Esophagus mucosa (tissue), 1 donor: ENCODE measurements around the gene GNG11. TPM values are rescaled to one million over a fixed set of nuclear protein-coding genes. Genes with fewer than 3 reads are reported as not detected.

Experiments
- ATAC-seq: fragments of 200-7000 bp; cut with Tn5 transposase; one replicate; pipeline ENCODE4 v1.9.1; 2020
- total RNA-seq: library from RNA; stranded (reverse); gene quantifications from one replicate; pipeline ENCODE4 v1.2.4, GENCODE V29; 2023
- donor health status: DM: yes; HTN: yes; CAD: no.

GNG11 gene
- total RNA-seq, 1 donor from 2014 or later, result 1.4 TPM

DNA sequence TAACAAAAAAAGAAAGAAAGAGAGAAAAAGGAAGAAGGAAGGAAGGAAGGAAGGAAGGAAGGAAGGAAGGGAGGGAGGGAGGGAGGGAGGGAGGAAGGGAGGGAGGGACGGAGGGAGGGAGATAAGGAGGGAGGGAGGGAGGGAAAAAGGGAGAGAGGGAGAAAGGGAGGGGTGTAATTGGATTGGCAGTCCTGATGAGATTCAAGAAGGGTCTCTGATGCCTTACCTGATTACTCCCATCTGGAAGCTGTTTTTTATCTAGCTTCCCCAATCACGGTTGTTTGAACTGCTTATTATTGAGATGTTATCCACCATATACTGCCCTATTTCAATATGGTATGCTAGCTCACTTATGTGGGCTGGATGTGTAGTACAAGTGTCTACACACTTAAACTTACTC is 27.3 kb downstream of the GNG11 start:
- ATAC-seq, result no peak

DNA sequence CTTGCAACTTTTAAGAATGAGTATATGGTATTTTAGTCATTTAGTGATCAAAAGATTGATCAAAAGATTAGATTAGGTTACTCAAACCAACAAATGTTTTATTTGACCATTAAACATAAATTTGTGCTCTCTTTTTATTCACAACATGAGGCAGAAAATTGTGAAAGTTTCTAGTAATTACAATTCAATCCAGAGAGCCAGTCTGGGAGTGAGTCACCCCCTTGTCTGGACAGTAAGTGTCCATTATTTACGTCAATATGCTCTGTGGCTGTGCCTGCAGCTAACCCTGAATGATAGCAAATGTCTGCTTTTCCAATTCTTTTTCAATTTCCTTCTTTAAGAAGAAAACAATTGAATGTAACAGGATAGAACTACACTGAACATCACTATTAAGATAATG is 27.9 kb downstream of the GNG11 start:
- ATAC-seq, result no peak

DNA sequence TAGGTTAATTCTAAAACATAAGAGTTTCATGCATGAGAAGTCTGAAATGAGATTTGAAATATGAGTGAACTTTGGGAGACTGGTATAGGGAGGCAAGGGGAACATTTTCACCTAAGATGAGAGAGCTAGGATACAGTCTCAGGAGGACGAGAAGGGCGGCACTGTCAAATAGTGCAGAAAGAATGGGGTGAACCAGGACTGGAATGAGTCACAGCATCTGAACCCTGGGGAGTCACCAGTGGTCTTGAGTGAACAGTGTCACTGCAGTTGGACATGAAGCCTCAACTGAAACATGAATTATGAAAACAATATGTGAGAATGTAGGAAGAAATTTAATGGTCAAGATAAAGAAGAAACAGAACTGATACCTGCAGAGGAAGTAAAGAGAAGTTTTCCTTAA is 33.8 kb downstream of the GNG11 start:
- ATAC-seq, result no peak

DNA sequence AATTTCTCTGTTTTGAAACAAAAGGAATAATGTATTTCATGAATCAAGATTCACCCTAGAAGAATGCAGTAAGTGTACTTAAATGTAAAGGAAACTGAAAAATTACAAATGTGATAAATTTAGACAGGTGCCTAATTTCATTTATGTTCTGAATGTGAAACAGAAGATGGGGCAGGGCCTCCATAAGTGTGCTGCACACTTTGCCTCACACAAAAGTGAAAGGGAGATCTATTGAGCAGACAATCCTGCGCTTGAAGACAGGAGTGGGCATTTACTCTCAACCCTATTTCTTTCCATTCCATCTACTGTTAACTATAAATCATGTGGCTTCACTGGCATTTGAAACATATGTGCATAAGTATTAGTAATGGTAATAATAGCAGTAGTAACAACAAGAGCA is 36.2 kb downstream of the GNG11 start:
- ATAC-seq, result no peak

DNA sequence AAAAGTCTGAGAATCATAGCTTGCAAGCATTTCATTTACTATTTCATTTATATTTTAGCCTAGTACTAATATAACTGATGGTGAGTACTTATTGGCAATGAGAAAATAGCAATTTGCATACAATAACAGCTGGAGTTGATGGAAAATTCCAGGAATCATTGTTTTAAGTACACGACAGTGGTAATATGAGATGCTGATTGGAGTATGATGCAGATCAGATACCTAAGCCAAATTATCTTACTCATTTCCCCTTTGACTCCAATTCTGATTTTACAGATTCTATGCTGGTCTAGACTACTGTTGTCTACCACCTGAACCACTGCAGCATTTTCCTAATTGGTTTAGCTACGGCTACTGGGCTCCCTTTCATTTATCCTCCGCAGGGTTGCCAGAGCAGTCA is 36.7 kb downstream of the GNG11 start:
- no peak for ATAC-seq

DNA sequence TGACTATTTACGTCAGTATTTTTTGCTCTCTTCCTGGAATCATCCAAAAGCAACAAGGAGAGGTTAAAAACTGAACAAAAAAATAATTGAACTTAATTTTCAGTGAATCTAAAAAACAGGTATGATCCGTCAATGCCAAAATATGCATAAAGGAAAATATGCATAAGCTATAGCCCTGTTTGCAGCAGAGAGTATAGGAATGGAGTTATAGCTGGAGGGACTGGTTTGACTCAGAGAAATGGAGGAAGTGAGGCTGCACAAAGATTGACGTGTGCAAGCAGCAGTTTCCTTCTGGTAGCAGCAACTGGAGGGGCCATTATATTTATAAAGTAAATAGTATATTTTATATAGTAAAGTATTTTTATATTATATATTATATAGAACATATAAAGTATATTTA is 37.1 kb downstream of the GNG11 start:
- no peak for ATAC-seq

DNA sequence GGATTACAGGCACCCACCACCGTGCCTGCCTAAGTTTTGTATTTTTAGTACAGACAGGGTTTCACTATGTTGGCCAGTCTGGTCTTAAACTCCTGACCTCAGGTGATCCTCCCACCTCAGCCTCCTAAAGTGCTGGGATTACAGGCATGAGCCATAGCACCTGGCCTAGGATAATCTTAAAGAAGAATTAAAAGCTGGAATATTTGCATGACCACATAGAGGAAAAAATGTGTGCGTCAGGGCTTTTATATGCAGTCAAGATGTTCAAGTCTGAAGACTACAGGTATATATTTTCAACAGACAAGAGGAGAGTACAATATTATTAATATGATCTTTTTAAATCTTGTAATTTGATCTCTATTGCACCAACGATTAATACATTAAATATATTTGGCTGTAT is 39.5 kb downstream of the GNG11 start:
- no peak for ATAC-seq

DNA sequence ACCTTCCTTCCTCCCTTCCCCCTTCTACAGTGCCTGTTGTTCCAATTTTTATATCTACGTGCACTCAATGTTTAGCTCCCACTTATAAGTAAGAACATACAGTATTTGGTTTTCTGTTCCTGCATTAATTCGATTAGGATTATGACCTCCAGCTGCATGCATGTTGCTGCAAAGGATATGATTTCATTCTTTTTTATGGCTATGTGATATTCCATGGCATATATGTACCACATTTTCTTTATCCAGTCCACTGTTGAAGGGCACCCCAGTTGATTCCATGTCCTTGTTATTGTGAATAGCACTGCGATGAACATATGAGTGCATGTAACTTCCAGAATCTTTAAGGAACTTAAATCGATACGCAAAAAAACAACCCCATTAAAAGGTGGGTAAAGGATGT is 42.7 kb downstream of the GNG11 start:
- no peak for ATAC-seq

DNA sequence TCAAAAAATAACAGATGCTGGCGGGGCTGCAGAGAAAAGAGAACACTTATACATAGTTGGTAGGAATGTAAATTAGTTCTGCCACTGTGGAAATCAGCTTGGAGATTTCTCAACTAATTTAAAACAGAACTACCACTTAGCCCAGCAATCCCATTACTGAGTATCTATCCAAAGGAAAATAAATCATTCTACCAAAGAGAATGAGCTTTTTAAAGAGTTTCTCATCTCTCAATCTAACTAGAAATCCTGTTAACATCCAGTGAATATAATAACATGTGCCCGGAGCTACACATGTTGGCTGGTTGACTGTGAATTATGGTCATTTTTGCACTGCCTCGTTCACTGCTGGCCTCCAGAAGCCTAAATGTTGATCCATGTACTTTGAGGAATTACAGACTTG is 43.3 kb downstream of the GNG11 start:
- ATAC-seq, result no peak

DNA sequence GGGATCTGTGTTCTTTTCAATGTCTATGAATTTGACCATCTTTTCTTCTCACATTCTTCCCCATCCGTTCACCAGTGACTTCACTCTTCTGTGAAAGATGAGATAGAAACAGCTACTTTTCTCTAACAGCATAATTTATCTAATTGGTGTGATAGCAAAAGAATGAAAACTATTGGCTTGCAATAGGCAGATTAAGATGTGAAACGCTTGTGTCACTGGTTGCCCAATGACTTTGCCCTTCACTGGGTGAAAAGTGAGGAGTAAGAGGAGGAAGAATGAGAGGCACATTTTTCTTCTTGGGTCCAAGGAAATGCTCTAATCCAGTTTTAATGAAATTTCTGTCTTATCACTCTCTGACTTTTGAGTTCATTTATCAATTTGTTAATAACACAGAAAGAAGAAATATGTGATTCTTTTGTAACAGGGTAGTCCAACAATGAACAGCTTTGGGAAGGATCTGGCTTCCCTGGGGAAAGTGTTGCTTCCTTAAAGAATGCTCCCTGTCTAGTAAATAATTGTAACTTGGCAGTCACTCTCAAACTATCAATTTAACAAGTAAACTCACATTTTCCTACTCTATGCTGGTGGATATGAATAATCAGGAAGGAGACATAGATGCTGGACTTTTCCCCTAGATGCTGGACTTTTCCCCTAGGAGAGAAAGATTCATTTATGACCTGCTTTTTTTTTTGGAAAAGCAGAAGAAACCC is 47.5 kb downstream of the GNG11 start:
- ATAC-seq, result no peak

DNA sequence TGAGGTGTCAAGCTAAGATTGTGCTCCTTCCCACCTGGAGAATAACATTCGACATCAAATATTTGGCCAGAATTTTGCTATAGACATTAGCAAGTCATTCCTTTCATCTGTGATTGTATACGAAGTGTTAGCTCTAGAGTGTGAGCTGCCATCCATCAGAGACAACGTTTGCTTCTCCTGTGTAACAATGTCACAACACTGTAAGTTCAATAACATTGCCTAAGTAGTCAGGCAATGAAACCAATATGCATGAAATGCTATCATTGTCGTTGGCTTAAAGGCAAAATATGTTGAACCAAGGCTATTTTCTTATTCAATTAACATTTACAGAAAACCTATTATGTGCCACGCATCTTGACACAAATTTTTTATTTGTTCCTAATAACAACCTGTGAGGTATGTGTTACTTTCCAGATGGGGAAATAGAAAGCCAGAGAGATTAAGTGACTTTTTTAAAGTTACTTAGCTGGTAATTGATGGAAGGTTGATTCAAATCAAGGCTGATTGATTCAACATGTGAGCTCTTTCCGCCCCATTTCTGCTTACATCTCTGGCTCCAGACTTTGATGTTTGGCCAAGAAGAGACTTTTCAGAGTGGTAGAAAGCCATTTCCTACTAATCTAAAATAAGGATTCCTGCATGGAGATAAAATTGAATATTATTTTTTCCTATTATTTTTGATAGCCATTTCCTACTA is 50.6 kb downstream of the GNG11 start:
- no peak for ATAC-seq

DNA sequence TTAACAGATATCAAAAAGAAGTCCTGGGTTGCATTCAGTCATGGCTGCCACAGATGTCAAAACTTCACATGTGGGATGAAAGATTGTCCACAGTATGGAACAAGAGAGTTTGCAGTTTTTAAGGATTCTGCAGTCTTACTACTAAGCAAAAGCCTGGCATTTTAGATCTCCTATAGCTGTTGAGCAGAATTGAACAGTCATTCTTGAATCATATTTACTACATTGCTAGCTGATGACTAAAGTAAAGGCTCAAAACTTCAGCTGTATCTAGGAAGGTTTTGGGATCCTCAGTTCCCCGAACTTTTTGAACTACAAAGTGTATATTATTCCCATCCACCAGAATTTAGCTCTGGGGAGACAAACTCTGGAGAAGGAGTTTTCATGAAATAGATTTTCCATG is 51.6 kb downstream of the GNG11 start:
- no peak for ATAC-seq

DNA sequence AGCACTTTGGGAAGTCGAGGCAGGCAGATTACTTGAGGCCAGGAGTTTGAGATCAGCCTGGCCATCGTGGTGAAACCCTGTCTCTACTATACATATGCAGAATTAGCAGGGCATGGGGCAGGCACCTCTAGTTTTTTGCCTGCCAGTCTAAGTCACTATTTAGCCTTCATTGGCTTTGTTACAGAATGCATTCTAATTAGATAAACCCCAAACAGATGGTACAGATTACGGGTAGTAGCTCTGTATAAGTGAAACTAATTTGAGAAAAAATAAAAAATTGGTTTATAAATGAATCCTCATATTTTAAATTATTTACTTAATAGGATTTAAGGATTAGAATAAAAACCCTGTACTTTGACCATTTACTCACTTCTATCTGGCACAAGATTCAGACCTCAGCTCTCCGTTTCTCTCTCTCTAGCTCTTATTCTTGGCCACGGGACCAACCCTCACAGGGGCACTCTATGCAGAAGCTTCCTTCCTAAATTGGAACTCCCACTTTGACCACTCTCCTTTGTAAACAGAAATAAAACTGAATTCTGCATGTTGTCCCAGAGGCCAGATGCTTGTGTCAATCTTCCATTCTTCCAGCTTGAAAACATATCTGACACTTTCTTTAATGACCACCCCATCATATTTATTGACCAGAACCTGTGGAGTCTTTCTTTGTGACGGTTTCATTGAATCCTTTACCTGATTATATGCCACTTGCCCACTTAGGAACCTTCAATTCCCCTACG is 55.8 kb downstream of the GNG11 start:
- no peak for ATAC-seq

Other genes with a start within 250 kb of the GNG11 start
- 0.24 TPM for gene TFPI2, start 31.0 kb upstream of the GNG11 start, total RNA-seq
- gene GNGT1, start 15.2 kb upstream of the GNG11 start, total RNA-seq, result 0.08 TPM
- gene BET1, start 82.6 kb downstream of the GNG11 start, total RNA-seq, result 12.2 TPM